Measurements from ENCODE around the gene KPNA1.

KPNA1 gene

GRCh38 chr3:122410639-122411038 is 104.1 kb downstream of the KPNA1 start:
- Histone ChIP-seq H3K4me3 (ENCODE audit: control insufficient read depth in 1 of 7, extremely low read depth in 1 of 7, insufficient read depth in 4 of 7, low read depth in 2 of 7, low read length in 6 of 7) (no peak overlapping the region), H3K9me3 (ENCODE audit: control extremely low read depth in 1 of 5, control insufficient read depth in 4 of 5, insufficient read depth in 2 of 5, low read depth in 1 of 5, low read length in 4 of 5) (no peaks in the 10 kb centered on the region), H3K4me1 (ENCODE audit: control extremely low read depth in 1 of 4, control insufficient read depth in 4 of 4, insufficient read depth in 4 of 4, low read length in 3 of 4) (peaks cover 13 to 33% (median 19%) of the 10 kb centered on the region in 4 experiments), H3K27me3 (replicated peaks in 2 of 5; ENCODE audit: control insufficient read depth in 4 of 5, insufficient read depth in 5 of 5, low read length in 4 of 5) (no peaks in the 10 kb centered on the region), H3K36me3 (ENCODE audit: control insufficient read depth in 4 of 4, insufficient read depth in 4 of 4, low read length in 3 of 4) (peaks cover 5 to 37% (median 14%) of the 10 kb centered on the region in 4 experiments), H3K27ac (ENCODE audit: insufficient read depth in 1 of 2, low read depth in 1 of 2, low read length in 2 of 2, poor library complexity in 1 of 2, severe bottlenecking in 2 of 2) (no peak overlapping the region)
- no peak for DNase-seq
- CTCF ChIA-PET, result interaction anchor here (1.0 to 2.3 kb wide), 3 partner anchors 11 to 21 kb away, joined by 4 to 10 read pairs (median 6); no protein-coding TSS in a partner anchor
- POLR2A ChIA-PET, result no interaction called here
- WGBS (ENCODE audit: insufficient coverage), result 100% methylated on average over 3 of the region's 6 CpGs

DNA sequence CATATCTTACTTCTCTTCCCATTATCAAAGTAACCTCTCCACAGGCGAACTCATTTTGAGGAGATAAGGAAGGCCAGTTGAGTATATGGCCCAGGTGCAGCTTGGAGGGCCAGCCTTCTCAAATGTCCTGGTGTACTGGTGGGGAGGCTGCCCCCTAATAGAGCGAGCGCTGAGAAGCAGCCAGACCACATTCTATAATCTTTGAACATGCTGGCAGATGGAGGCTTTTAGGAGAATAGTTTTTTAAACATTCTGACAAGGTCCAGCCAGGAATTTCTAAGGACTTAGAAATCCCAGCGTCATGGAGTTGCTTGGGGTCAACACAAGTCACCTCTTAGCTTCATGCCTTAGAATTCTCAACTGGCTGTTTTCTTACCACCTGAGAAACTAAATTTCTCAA is 104.6 kb downstream of the KPNA1 start:
- Histone ChIP-seq H3K36me3 (ENCODE audit: control insufficient read depth in 4 of 4, insufficient read depth in 4 of 4, low read length in 3 of 4) (peaks cover 5 to 38% (median 16%) of the 10 kb centered on the region in 4 experiments), H3K4me1 (ENCODE audit: control extremely low read depth in 1 of 4, control insufficient read depth in 4 of 4, insufficient read depth in 4 of 4, low read length in 3 of 4) (peaks cover 10 to 30% (median 15%) of the 10 kb centered on the region in 4 experiments), H3K4me3 (ENCODE audit: control insufficient read depth in 1 of 7, extremely low read depth in 1 of 7, insufficient read depth in 4 of 7, low read depth in 2 of 7, low read length in 6 of 7) (no peak overlapping the region), H3K9me3 (ENCODE audit: control extremely low read depth in 1 of 5, control insufficient read depth in 4 of 5, insufficient read depth in 2 of 5, low read depth in 1 of 5, low read length in 4 of 5) (no peaks in the 10 kb centered on the region), H3K27ac (ENCODE audit: insufficient read depth in 1 of 2, low read depth in 1 of 2, low read length in 2 of 2, poor library complexity in 1 of 2, severe bottlenecking in 2 of 2) (peak overlapping the region in 1 of 2 experiments; percentile 58), H3K27me3 (replicated peaks in 2 of 5; ENCODE audit: control insufficient read depth in 4 of 5, insufficient read depth in 5 of 5, low read length in 4 of 5) (no peaks in the 10 kb centered on the region)
- CTCF ChIA-PET, result interaction anchor here (1.0 to 2.3 kb wide), 4 partner anchors 11 to 49 kb away, joined by 3 to 10 read pairs (median 5); no protein-coding TSS in a partner anchor
- no peak for DNase-seq
- 100% methylated on average over 1 of the region's 4 CpGs for WGBS (ENCODE audit: insufficient coverage)
- POLR2A ChIA-PET, result interaction anchor here (0.6 kb wide), 1 partner anchor 38 kb away, joined by 3 read pairs; no protein-coding TSS in a partner anchor

DNA sequence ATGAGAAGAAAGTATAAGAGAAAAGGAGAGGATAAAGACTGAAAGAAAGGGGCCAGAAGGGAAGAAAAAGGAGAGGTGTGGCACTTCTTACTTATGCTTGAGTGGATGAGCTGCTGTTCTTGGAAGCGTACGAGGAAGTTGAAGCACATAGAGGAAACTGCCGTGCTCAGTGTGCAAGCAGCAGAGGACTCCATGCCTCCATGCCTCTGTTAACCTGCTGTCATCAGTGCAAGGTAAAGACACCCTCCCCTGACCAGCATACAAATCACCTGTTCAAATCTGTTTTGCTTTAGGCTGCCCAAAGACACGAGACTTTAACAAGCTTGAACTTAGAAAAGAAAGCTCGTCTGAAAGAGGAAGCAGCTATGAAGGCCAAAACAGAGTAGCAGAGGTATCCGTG is 105.3 kb downstream of the KPNA1 start:
- WGBS (ENCODE audit: insufficient coverage), result 22% methylated on average over 6 of the region's 6 CpGs
- DNase-seq, result peak; percentile 17 to 48 (median 39)
- POLR2A ChIA-PET, result interaction anchor here (0.6 kb wide), 1 partner anchor 37 kb away, joined by 3 read pairs; no protein-coding TSS in a partner anchor

GRCh38 chr3:122407946-122408345 is 106.8 kb downstream of the KPNA1 start:
- no CpG with 5 or more reads among the region's 1 CpG for WGBS (ENCODE audit: insufficient coverage)
- ChIA-PET POLR2A (no interaction called here), CTCF (interaction anchor here (0.7 to 2.3 kb wide), 6 partner anchors 9 to 308 kb away, joined by 3 to 14 read pairs (median 4); partner anchors contain the start of gene FAM162A)

More for the DNA sequence above, 105.3 kb downstream of the KPNA1 start:
- peaks cover 5 to 38% (median 20%) of the 10 kb centered on the region in 4 experiments for H3K36me3 ChIP-seq (ENCODE audit: control insufficient read depth in 4 of 4, insufficient read depth in 4 of 4, low read length in 3 of 4)
- peak overlapping the region in 5 of 7 experiments; percentile 29 to 68 (median 54) for H3K4me3 ChIP-seq (ENCODE audit: control insufficient read depth in 1 of 7, extremely low read depth in 1 of 7, insufficient read depth in 4 of 7, low read depth in 2 of 7, low read length in 6 of 7)
- H3K4me1 ChIP-seq (ENCODE audit: control extremely low read depth in 1 of 4, control insufficient read depth in 4 of 4, insufficient read depth in 4 of 4, low read length in 3 of 4), result peaks cover 8 to 23% (median 10%) of the 10 kb centered on the region in 4 experiments
- CTCF ChIA-PET, result interaction anchor here (1.0 to 2.3 kb wide), 5 partner anchors 10 to 53 kb away, joined by 3 to 14 read pairs (median 5); no protein-coding TSS in a partner anchor
- no peaks in the 10 kb centered on the region for H3K27me3 ChIP-seq (replicated peaks in 2 of 5; ENCODE audit: control insufficient read depth in 4 of 5, insufficient read depth in 5 of 5, low read length in 4 of 5)
- peak overlapping the region; percentile 20 to 58 for H3K27ac ChIP-seq (ENCODE audit: insufficient read depth in 1 of 2, low read depth in 1 of 2, low read length in 2 of 2, poor library complexity in 1 of 2, severe bottlenecking in 2 of 2)
- H3K9me3 ChIP-seq (ENCODE audit: control extremely low read depth in 1 of 5, control insufficient read depth in 4 of 5, insufficient read depth in 2 of 5, low read depth in 1 of 5, low read length in 4 of 5), result no peaks in the 10 kb centered on the region

GRCh38 chr3:122406198-122406597 is 108.5 kb downstream of the KPNA1 start:
- Histone ChIP-seq H3K9me3 (ENCODE audit: control extremely low read depth in 1 of 5, control insufficient read depth in 4 of 5, insufficient read depth in 2 of 5, low read depth in 1 of 5, low read length in 4 of 5) (no peaks in the 10 kb centered on the region), H3K27me3 (replicated peaks in 2 of 5; ENCODE audit: control insufficient read depth in 4 of 5, insufficient read depth in 5 of 5, low read length in 4 of 5) (no peaks in the 10 kb centered on the region), H3K27ac (ENCODE audit: insufficient read depth in 1 of 2, low read depth in 1 of 2, low read length in 2 of 2, poor library complexity in 1 of 2, severe bottlenecking in 2 of 2) (no peak overlapping the region), H3K4me3 (ENCODE audit: control insufficient read depth in 1 of 7, extremely low read depth in 1 of 7, insufficient read depth in 4 of 7, low read depth in 2 of 7, low read length in 6 of 7) (no peak overlapping the region), H3K36me3 (ENCODE audit: control insufficient read depth in 4 of 4, insufficient read depth in 4 of 4, low read length in 3 of 4) (peaks cover 5 to 44% (median 29%) of the 10 kb centered on the region in 4 experiments), H3K4me1 (ENCODE audit: control extremely low read depth in 1 of 4, control insufficient read depth in 4 of 4, insufficient read depth in 4 of 4, low read length in 3 of 4) (peaks cover 3 to 14% (median 8%) of the 10 kb centered on the region in 4 experiments)
- ChIA-PET POLR2A (no interaction called here), CTCF (interaction anchor here (1.0 to 1.4 kb wide), 2 partner anchors 13 to 22 kb away, joined by 4 to 6 read pairs; partner anchors contain the start of gene FAM162A)
- DNase-seq, result no peak
- 100% methylated on average over 4 of the region's 4 CpGs for WGBS (ENCODE audit: insufficient coverage)

More at GRCh38 chr3:122407946-122408345, 106.8 kb downstream of the KPNA1 start:
- Histone ChIP-seq H3K4me1 (ENCODE audit: control extremely low read depth in 1 of 4, control insufficient read depth in 4 of 4, insufficient read depth in 4 of 4, low read length in 3 of 4) (peaks cover 5 to 21% (median 9%) of the 10 kb centered on the region in 4 experiments), H3K27ac (ENCODE audit: insufficient read depth in 1 of 2, low read depth in 1 of 2, low read length in 2 of 2, poor library complexity in 1 of 2, severe bottlenecking in 2 of 2) (no peak overlapping the region), H3K36me3 (ENCODE audit: control insufficient read depth in 4 of 4, insufficient read depth in 4 of 4, low read length in 3 of 4) (peaks cover 5 to 50% (median 28%) of the 10 kb centered on the region in 4 experiments), H3K27me3 (replicated peaks in 2 of 5; ENCODE audit: control insufficient read depth in 4 of 5, insufficient read depth in 5 of 5, low read length in 4 of 5) (no peaks in the 10 kb centered on the region), H3K9me3 (ENCODE audit: control extremely low read depth in 1 of 5, control insufficient read depth in 4 of 5, insufficient read depth in 2 of 5, low read depth in 1 of 5, low read length in 4 of 5) (no peaks in the 10 kb centered on the region), H3K4me3 (ENCODE audit: control insufficient read depth in 1 of 7, extremely low read depth in 1 of 7, insufficient read depth in 4 of 7, low read depth in 2 of 7, low read length in 6 of 7) (no peak overlapping the region)
- DNase-seq, result no peak

- no peaks in the 10 kb centered on the region for H3K27me3 ChIP-seq (replicated peaks in 2 of 5; ENCODE audit: control insufficient read depth in 4 of 5, insufficient read depth in 5 of 5, low read length in 4 of 5)
- no peaks in the 10 kb centered on the region for H3K9me3 ChIP-seq (ENCODE audit: control extremely low read depth in 1 of 5, control insufficient read depth in 4 of 5, insufficient read depth in 2 of 5, low read depth in 1 of 5, low read length in 4 of 5)
- no peak overlapping the region for H3K27ac ChIP-seq (ENCODE audit: insufficient read depth in 1 of 2, low read depth in 1 of 2, low read length in 2 of 2, poor library complexity in 1 of 2, severe bottlenecking in 2 of 2)
- peaks cover 5 to 39% (median 28%) of the 10 kb centered on the region in 4 experiments for H3K36me3 ChIP-seq (ENCODE audit: control insufficient read depth in 4 of 4, insufficient read depth in 4 of 4, low read length in 3 of 4)
- WGBS (ENCODE audit: insufficient coverage), result 100% methylated on average over 3 of the region's 3 CpGs
- H3K4me1 ChIP-seq (ENCODE audit: control extremely low read depth in 1 of 4, control insufficient read depth in 4 of 4, insufficient read depth in 4 of 4, low read length in 3 of 4), result peaks cover 3 to 12% (median 7%) of the 10 kb centered on the region in 4 experiments
- CTCF ChIA-PET, result no interaction called here
- POLR2A ChIA-PET, result no interaction called here
- no peak overlapping the region for H3K4me3 ChIP-seq (ENCODE audit: control insufficient read depth in 1 of 7, extremely low read depth in 1 of 7, insufficient read depth in 4 of 7, low read depth in 2 of 7, low read length in 6 of 7)
- no peak for DNase-seq
Measured at GRCh38 chr3:122405015-122405414, 109.7 kb downstream of the KPNA1 start.

DNA sequence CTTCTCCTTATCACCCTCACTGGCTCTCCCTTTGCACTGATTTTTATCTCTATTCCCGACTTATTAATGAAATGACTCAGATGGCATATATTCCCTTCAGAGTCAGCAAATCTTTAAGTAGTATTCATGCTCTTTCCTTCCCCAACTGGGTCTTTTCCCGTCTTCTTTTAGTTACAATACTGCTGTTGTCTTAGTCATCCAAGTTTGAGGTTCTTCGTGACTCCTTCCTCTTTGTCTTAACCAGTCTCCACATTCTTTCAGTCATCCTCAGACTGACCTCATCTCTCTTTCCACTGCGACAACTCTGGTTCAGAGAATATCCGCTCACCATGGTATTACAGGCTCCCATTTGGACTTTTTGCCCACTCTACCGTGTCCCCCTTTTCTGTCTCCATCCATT is 111.2 kb downstream of the KPNA1 start:
- H3K9me3 ChIP-seq (ENCODE audit: control extremely low read depth in 1 of 5, control insufficient read depth in 4 of 5, insufficient read depth in 2 of 5, low read depth in 1 of 5, low read length in 4 of 5), result no peaks in the 10 kb centered on the region
- no peaks in the 10 kb centered on the region for H3K27me3 ChIP-seq (replicated peaks in 2 of 5; ENCODE audit: control insufficient read depth in 4 of 5, insufficient read depth in 5 of 5, low read length in 4 of 5)
- H3K36me3 ChIP-seq (ENCODE audit: control insufficient read depth in 4 of 4, insufficient read depth in 4 of 4, low read length in 3 of 4), result peaks cover 5 to 33% (median 28%) of the 10 kb centered on the region in 4 experiments
- H3K27ac ChIP-seq (ENCODE audit: insufficient read depth in 1 of 2, low read depth in 1 of 2, low read length in 2 of 2, poor library complexity in 1 of 2, severe bottlenecking in 2 of 2), result no peak overlapping the region
- ChIA-PET POLR2A (no interaction called here), CTCF (interaction anchor here (0.9 to 1.8 kb wide), 2 partner anchors 10 to 19 kb away, joined by 3 to 10 read pairs; partner anchors contain the start of gene FAM162A)
- H3K4me1 ChIP-seq (ENCODE audit: control extremely low read depth in 1 of 4, control insufficient read depth in 4 of 4, insufficient read depth in 4 of 4, low read length in 3 of 4), result no peaks in the 10 kb centered on the region
- DNase-seq, result no peak
- 93% methylated on average over 6 of the region's 6 CpGs for WGBS (ENCODE audit: insufficient coverage)
- H3K4me3 ChIP-seq (ENCODE audit: control insufficient read depth in 1 of 7, extremely low read depth in 1 of 7, insufficient read depth in 4 of 7, low read depth in 2 of 7, low read length in 6 of 7), result no peak overlapping the region

Measured in common myeloid progenitor, CD34-positive (primary cell).